ENCODE results near the gene TUFM. TPM values are rescaled to one million over a fixed set of nuclear protein-coding genes. Genes with fewer than 3 reads are reported as not detected.

Gene TUFM
- polyA plus RNA-seq, 3 donors = 146 to 157 (median 148) TPM

DNA sequence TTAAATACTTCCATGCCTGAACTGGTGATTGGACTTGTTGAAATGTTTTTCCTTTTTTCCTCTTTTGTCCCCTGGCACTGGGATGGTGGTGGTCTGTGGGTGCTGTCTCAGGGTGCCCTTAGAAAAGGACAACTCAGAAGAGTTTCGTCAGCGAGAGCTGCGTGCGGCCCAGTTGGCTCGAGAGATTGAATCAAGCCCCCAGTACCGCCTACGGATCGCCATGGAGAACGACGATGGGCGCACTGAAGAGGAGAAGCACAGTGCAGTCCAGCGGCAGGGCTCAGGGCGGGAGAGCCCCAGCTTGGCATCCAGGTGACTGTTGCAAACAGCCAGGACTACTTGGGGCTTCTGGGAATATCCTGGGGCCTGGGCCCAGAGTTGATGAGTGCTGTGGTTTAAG is 16.4 kb downstream of the TUFM start:
- Histone ChIP-seq H3K4me1 (ENCODE audit: control insufficient read depth in 1 of 2, insufficient read depth in 2 of 2, low read length in 2 of 2) (peaks cover 3 to 5% of the 10 kb centered on the region in 2 donors), H3K4me3 (replicated peaks in 1 of 3; ENCODE audit: low read depth in 2 of 3, low read length in 3 of 3) (no peak overlapping the region), H3K36me3 (replicated peaks in 1 of 2; ENCODE audit: control insufficient read depth in 1 of 2, insufficient read depth in 2 of 2, low read length in 2 of 2) (peaks cover 93 to 98% of the 10 kb centered on the region in 2 donors), H3K79me2 (ENCODE audit: insufficient read depth, low read length) (peaks cover 57% of the 10 kb centered on the region), H3K27ac (ENCODE audit: low read depth in 1 of 2, low read length in 2 of 2) (no peak overlapping the region), H3K9ac (ENCODE audit: insufficient read depth, low read length, poor library complexity, severe bottlenecking) (no peak overlapping the region), H3K27me3 (ENCODE audit: control insufficient read depth in 2 of 2, insufficient read depth in 2 of 2, low read length in 2 of 2) (no peaks in the 10 kb centered on the region), H3K9me3 (replicated peaks in 1 of 2; ENCODE audit: control insufficient read depth in 1 of 2, insufficient read depth in 1 of 2, low read length in 2 of 2) (no peaks in the 10 kb centered on the region), H2AFZ (ENCODE audit: insufficient read depth, low read depth, low read length, poor library complexity, severe bottlenecking) (no peak overlapping the region), H4K20me1 (ENCODE audit: insufficient read depth, low read length) (peaks cover 98% of the 10 kb centered on the region), H3K4me2 (replicated peaks; ENCODE audit: extremely low read depth, low read length, poor library complexity, severe bottlenecking) (no peak overlapping the region)
- Mint-ChIP-seq H3K27me3 (ENCODE audit: low read depth in 3 of 3) (peaks cover 0 to 1% (median 0%) of the 10 kb centered on the region in 3 donors), H3K36me3 (peaks cover 94 to 96% of the 10 kb centered on the region in 2 donors), H3K9me3 (peaks cover 0 to 1% (median 0%) of the 10 kb centered on the region in 7 donors), H3K4me1 (peaks cover under 1% of the 10 kb centered on the region), H3K27ac (peak overlapping the region in 2 of 7 donors; percentile 30 to 74), H3K4me3 (no peak overlapping the region)
- no peak for DNase-seq
- over 99% methylated on average over 13 of the region's 13 CpGs for WGBS (ENCODE audit: insufficient coverage)
- TF ChIP-seq, protein P1, sequence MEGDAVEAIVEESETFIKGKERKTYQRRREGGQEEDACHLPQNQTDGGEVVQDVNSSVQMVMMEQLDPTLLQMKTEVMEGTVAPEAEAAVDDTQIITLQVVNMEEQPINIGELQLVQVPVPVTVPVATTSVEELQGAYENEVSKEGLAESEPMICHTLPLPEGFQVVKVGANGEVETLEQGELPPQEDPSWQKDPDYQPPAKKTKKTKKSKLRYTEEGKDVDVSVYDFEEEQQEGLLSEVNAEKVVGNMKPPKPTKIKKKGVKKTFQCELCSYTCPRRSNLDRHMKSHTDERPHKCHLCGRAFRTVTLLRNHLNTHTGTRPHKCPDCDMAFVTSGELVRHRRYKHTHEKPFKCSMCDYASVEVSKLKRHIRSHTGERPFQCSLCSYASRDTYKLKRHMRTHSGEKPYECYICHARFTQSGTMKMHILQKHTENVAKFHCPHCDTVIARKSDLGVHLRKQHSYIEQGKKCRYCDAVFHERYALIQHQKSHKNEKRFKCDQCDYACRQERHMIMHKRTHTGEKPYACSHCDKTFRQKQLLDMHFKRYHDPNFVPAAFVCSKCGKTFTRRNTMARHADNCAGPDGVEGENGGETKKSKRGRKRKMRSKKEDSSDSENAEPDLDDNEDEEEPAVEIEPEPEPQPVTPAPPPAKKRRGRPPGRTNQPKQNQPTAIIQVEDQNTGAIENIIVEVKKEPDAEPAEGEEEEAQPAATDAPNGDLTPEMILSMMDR (IDR thresholded peaks at IDR 0.05) = no peak
- intact Hi-C loops (cut with micrococcal nuclease) = no loop called here

DNA sequence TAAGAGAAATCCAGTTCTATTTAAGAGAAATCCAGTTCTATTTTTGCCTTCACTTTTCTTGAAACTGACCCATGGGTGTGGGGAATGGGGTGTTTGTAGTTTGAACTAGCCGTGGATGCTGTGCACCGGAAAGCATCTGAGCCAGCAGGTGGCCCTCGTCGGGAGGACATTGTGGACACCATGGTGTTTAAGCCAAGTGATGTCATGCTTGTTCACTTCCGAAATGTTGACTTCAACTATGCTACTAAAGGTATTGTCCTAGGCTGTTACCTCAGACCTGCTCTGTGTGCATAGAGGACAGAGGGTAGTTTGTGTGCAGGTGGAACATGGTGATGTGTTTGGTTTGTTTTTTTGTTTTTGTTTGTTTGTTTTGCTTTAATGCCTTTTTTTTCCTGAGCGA is 20.0 kb downstream of the TUFM start:
- H3K27ac Mint-ChIP-seq = peak overlapping the region in 3 of 7 donors; percentile 7 to 77 (median 36)
- peaks cover 0 to 1% (median 0%) of the 10 kb centered on the region in 3 donors for H3K27me3 Mint-ChIP-seq (ENCODE audit: low read depth in 3 of 3)
- no peak overlapping the region for H3K4me3 ChIP-seq (replicated peaks in 1 of 3; ENCODE audit: low read depth in 2 of 3, low read length in 3 of 3)
- no peak overlapping the region for H3K4me2 ChIP-seq (replicated peaks; ENCODE audit: extremely low read depth, low read length, poor library complexity, severe bottlenecking)
- 98% methylated on average over 5 of the region's 6 CpGs for WGBS (ENCODE audit: insufficient coverage)
- DNase-seq = no peak
- H3K4me1 Mint-ChIP-seq = peaks cover 10% of the 10 kb centered on the region
- H3K9me3 Mint-ChIP-seq = peaks cover 0 to 1% (median 0%) of the 10 kb centered on the region in 7 donors
- no peak overlapping the region for H3K9ac ChIP-seq (ENCODE audit: insufficient read depth, low read length, poor library complexity, severe bottlenecking)
- H3K27ac ChIP-seq (ENCODE audit: low read depth in 1 of 2, low read length in 2 of 2) = no peak overlapping the region
- H2AFZ ChIP-seq (ENCODE audit: insufficient read depth, low read depth, low read length, poor library complexity, severe bottlenecking) = no peak overlapping the region
- TF ChIP-seq, protein P1 (IDR thresholded peaks at IDR 0.05) = no peak
- peaks cover 60% of the 10 kb centered on the region in 2 donors for H3K36me3 Mint-ChIP-seq
- H3K9me3 ChIP-seq (replicated peaks in 1 of 2; ENCODE audit: control insufficient read depth in 1 of 2, insufficient read depth in 1 of 2, low read length in 2 of 2) = no peaks in the 10 kb centered on the region
- intact Hi-C loops (cut with micrococcal nuclease) = no loop called here
- H3K4me1 ChIP-seq (ENCODE audit: control insufficient read depth in 1 of 2, insufficient read depth in 2 of 2, low read length in 2 of 2) = peaks cover 14 to 19% of the 10 kb centered on the region in 2 donors
- peaks cover 72% of the 10 kb centered on the region for H4K20me1 ChIP-seq (ENCODE audit: insufficient read depth, low read length)
- H3K27me3 ChIP-seq (ENCODE audit: control insufficient read depth in 2 of 2, insufficient read depth in 2 of 2, low read length in 2 of 2) = no peaks in the 10 kb centered on the region
- H3K4me3 Mint-ChIP-seq = no peak overlapping the region
- H3K36me3 ChIP-seq (replicated peaks in 1 of 2; ENCODE audit: control insufficient read depth in 1 of 2, insufficient read depth in 2 of 2, low read length in 2 of 2) = peaks cover 57 to 62% of the 10 kb centered on the region in 2 donors
- H3K79me2 ChIP-seq (ENCODE audit: insufficient read depth, low read length) = peaks cover 83% of the 10 kb centered on the region

Data from CD14-positive monocyte (primary cell).